Stimulated activated CD4-positive, alpha-beta T cell treated with anti-CD3 and anti-CD28 coated beads, Interleukin-2, amount 100 ng/mL, for 4 hours (primary cell): ENCODE data around the gene KDM1B.
"Not testable (repeated sequence)": the region's sequence is repeated elsewhere in the genome, so short reads cannot be mapped to it uniquely, and the experiment has no call there.

Experiments used
- DNase-seq: peaks from one replicate; pipeline ENCODE4 v3.0.0-alpha.2; 2020; ENCODE audit warnings: low read depth

KDM1B gene

DNA sequence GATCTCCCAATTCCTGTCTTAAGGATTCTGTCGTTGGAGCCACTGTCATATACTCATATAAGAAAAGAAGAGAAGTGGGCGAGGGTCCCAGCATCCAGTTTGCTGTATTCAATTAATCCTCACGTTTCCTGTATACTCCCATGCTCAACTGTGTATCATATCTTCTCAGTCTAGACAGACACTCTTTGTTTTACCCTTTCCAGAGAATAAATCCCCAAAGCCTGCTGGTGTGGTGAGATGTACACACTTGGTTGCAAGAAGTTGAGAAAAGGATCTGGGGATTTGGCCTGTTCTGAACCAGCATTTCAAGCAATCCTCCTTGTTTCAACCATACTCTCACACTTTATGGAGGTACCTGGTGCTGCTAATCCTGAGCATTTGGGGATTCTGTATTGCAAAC lies 3.4 kb upstream of the KDM1B start:
- no peak for DNase-seq

DNA sequence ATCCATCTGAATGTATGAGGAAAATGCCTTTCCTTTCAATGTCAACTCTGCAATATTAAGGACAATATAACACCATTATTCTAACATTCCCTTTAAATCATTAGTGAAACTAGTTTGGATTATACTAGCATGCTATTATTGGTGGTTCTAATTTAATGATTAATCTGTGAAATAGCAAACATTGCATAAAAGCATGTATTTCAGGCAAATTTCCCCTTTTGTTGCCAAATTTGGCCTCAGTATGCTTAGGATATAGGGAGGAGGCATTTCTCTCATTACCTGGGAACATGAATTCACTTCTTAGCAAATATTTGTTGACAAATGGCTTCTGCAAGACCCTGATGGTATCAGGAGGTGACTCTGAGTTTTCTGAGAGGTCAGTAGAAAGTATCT lies 1.9 kb upstream of the KDM1B start:
- DNase-seq, result no peak

DNA sequence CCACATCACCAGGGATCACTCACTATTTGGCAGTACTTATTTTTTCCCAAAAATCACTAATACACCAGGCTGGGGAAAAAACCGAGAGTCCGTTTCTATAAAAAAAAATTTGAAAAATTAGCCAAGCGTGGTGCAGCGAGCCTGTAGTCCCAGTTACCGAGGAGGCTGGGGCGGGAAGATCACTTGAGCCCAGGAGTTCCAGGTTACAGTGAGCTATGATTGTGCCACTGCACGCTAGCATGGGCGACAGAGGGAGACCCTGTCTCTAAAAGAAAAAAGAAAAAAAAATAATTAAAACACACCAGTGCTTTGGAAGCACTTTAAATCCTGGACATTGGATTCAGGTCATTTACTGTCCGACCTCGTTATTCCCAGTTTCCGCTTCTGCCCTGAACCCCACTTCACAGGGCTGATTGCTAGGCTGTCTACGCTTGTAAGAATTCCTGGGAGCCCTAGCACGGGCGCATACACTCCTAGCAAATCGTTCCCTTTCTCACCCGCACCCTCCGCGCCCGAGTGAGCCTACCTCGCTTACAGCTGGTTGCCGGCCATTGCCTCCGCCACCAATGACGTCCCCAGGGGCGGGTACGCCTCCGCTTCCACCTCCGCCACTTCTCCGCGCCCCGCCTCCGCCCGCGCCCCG lies 594 bp upstream of the KDM1B start, which contains the start of gene TPMT:
TPMT (minus strand) TSS at position 571 of the 643 bp plus-strand sequence. CDS start 5,950 bp downstream, outside the sequence.
- no peak for DNase-seq

DNA sequence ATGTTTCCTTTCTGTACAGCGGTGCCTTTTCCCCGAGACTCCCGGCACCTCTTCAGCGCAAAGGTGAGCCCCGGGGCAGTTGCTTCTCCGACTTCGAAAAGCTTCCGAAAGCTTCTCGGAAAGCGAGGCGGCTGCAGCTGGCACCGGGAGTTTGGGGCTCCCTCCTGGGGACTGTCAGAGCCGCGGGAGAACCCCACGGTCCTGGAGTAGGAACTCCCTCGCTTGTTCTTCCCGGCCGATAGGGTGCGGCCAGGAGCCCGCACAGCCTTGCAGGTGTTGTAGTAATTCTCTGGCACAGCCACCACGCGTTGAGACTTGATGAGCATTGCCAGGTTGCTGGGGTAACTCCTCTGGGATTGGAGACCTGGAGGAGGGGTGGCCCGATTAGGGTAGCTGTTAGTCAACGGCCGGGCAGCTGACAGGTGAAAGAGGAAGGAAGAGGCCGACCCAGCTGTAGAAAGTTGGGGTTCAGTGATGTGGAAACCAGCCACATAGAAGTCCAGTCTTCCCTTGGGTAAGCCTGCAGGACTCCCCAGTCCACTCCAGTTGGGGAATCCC lies 721 bp downstream of the KDM1B start:
- peak; percentile 16 for DNase-seq

DNA sequence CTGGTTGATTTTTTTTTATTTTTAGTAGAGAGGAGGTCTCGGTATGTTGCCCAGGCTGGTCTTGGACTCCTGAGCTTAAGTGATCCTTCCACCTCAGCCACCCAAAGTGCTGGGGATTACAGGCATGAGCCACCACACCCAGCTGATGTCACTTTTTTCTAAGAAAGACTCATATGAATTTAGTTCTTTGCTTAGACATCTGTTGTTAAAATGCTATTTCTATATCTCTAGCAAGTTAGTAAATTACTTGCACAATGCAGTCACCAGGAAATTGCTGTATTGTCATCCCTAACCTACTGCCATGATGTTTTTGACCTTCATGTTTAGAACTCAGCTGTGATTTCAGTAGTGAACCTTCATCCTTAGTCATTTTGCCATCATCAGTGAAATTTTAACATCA lies 5.7 kb downstream of the KDM1B start:
- no peak for DNase-seq

DNA sequence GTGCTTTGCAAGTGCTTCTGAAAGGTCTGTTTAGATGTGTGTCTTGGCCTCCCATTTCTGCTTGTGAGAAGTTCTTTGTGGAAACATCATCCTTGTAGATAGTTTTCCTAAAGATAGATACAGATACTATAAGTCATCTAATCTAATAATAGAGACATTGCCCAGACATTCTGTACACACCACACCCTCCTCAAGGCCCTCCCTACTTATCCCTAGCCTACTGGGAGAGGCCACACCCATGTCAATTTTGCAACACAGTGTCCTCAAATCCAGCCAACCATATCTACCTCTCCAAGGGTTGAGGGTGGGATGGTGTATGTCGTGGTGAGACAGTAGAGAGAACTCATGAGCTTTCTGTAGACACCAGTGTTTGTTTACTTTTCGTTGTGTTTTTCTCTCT lies 6.2 kb downstream of the KDM1B start:
- no peak for DNase-seq

DNA sequence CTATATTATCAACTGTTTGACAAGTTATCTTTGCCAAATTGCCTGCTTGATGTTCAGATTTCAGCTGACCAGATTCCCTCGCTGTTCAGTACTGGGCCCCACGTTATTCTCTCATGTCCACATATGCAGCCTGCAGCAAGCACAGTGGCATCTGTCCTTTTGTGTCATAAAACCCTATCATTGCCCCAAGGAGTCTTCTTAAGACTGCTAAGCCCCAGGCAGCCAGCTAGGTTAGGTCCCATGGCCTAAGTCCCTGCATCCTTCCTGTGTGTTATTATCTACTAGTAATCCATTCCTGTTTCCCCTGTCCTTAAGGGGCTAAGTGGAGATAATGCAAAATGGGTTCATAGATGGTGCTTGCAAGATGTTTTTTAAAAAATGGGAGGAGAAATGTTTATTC lies 7.2 kb downstream of the KDM1B start:
- no peak for DNase-seq

DNA sequence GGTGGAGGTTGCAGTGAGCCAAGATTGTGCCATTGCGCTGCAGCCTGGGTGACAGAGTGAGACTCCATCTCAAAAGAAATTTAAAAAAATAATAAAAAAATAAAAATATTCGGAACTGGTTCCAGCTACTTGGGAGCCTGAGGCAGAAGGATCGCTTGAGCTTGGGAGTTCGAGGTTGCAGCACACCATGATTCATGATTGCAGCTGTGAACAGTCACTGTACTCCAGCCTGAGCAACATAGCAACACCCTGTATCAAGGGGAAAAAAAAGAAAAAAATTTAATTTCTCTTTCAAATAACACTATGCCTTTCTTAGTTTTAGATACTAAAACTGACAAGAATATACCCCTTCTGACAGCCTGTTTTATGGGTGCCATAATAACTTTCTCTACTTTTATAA lies 10.5 kb downstream of the KDM1B start:
- DNase-seq, result no peak

DNA sequence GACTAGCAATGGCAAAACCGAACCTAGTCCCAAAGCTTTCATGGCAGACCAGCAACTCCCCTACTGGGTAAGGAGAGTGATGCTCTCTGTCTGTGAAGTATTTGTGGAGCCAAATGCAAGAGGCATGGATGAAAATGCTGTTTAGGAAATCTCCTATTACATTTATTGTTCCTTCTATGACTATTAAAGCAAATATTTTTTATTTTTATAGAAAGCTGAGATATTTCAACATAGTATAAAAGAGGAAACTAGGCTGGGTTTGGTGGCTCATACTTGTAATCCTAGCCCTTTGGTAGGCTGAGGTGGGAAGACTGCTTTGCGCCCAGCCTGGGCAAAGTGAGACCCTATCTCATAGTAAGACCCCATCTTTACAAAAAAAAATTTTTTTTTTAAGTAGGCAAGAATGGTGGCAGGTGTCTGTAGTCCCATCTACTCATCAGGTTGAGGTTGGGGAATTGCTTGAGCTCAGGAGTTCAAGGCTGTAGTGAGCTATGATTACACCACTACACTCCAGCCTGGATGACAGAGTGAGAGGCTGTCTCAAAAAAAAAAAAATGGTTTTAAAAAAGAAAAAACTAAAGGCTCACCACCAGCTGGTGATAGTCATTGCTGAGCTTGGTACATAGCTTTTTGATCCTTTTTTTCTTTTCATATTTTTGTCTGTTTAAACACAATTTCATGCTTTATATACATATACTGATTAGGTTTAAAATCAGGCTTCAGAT lies 11.3 kb downstream of the KDM1B start:
- no peak for DNase-seq

DNA sequence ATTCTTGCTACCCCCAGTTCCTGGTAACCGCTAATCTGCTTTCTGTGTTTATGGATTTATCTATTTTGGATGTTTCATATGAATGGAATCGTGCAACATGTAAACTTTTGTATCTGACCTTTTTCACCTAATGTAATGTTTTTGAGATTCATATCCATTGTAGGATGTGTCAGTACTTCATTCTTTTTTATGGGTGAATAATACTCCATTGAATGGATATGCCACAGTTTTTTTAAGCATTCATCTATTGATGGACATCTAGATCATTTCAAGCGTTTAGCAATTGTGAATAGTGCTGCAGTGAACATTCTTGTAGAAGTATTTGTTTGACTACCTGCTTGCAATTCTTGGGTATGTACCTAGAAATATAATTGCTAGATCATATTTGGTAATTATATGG lies 13.0 kb downstream of the KDM1B start:
- DNase-seq, result no peak

DNA sequence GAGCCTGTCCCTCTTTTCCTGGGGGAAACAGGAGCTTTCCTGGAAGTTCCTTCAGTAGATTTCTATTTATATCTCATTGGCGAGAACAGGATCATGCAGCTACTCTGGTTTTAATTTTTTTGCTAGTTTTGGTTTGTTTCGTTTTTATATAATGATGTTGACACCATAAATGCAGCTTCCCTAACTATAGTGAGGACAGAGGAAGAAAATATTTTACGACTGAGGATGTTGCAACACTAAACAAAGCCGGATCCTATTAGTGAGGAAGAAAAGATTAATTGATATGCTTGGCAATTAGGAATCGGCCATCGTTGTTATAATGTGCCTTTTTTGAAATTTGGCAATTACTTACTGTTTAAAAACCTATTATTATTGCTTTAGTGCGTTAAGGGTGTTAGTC lies 16.6 kb downstream of the KDM1B start:
- no peak for DNase-seq

DNA sequence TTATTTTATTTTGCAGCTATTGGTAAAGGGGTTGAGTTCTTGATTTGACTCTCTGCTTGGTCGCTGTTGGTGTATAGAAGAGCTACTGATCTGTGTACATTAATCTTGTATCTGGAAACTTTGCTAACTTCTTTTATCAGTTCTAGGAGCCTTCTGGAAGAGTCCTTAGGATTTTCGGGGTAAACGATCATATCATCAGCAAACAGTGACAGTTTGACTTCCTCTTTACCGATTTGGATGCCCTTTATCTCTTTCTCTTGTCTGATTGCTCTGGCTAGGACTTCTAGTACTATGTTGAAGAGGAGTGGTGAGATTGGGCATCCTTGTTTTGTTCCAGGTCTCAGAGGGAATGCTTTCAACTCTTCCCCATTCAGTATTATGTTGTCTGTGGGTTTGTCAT lies 21.0 kb downstream of the KDM1B start:
- DNase-seq, result not testable (repeated sequence)

DNA sequence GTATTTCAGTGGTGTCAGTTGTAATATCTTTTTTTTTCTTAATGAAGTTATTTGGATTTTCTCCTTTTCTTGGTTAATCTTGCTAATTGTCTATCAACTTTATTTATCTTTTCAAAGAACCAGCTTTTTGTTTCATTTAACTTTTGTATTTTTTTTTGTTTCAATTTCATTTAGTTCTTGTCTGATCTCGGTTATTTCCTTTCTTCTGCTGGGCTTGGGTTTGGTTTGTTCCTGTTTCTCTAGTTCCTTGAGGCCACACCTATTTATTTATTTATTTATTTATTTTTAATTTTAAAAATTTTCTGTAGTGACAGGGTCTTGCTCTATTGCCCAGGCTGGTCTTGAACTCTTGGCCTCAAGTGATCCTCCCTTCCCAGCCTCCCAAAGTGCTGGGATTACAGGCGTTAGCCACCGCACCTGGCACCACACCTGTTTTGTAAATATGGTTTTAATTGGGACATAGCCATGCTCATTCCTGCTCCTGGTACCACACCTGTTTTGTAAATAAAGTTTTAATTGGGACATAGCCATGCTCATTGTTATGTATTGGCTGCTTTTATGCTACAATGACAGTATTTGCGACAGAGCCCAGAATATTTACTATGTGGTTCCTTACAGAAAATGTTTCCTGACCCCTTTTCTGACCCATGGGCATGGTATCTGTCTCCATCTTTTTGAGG lies 22.2 kb downstream of the KDM1B start:
- DNase-seq, result no peak

DNA sequence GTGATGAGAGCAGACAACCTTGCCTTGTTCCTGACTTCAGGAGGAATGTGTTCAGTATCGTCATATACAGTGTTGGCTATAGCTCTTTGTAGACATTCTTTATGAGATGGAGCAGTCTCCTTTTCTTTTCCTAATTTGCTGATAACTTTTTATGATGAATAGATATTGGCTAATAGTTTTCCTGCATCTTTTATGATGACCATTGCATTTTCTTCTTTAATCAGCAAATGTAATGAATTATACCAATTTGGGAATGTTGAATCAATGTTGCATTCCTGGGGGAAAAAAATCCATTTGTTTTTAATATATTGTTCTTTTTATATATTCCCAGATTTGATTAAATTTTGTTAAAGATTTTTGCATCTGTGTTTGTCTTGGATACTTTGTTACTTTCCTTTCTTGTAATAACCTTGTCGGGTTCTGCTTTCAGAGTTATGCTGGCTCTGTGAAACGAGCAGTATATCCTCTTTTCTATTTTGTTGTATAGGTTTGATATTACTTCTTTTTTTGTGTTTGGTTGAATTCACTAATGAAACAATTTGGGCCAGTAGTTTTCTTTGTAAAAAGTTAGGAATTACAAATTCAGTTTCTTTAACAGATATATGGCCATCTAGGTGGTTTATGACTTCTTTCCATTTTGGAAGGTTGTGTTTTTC lies 23.9 kb downstream of the KDM1B start:
- no peak for DNase-seq

DNA sequence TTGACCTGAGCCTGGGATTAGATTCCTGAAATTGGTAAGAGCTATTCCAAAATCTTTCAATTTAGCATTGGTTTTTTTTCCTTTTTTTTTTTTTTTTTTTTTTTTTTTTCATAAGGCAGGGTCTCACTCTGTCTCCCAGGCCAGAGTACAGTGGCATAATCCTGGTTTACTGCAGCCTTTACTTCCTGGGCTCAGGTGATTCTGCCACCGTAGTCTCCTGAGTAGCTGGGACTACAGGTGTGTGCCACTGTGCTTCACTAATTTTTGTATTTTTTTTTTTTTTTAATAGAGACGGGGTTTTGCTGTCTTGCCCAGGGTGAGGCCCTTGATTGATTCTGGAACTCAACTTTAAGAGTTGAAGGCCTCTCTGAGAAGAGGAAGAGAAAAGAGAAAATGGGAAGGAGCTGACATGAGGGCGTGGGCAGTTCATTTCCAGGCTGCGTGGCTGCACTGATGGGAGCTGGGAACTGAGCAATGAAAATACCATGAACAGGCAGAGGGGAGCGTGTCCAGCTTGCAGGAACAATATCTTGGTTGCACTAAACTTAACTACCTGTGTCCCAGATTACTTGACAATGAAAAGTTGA lies 24.6 kb downstream of the KDM1B start:
- no peak for DNase-seq

DNA sequence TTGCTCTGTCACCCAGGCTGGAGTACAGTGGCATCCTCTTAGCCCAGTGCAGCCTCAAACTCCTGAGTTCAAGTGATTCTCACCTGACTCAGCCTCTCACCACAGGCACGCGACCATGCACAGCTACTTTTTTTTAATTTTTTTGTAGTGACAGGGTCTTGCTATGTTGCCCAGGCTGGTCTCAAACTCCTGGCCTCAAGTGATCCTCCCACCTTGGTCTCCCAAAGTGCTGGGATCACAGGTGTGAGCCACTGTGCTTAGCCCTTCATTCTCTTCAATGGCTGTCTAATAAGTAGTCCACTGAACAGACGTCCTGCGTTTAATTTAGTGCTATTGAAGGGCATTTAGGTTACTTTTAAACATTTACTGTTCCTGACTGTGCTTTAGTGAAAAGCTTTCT lies 27.3 kb downstream of the KDM1B start:
- DNase-seq, result no peak

DNA sequence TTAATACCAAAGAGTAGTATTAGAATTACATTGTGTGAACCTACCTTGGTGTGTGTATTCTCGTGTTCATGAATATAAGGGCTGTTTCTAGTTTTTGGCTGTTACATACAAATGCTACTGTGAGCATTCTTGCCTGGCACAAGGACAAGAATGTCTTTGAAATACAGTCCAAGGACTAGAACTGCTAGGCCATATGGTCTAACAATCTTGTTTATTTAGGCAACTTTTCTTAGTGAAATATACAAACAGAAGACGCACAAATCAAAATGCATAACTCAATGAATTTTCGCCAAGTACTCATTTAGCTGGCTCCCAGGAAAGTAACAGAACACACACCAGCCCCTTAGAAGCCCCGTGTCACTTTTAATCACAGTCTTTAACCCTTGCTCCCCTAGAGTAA lies 28.5 kb downstream of the KDM1B start:
- DNase-seq, result no peak

DNA sequence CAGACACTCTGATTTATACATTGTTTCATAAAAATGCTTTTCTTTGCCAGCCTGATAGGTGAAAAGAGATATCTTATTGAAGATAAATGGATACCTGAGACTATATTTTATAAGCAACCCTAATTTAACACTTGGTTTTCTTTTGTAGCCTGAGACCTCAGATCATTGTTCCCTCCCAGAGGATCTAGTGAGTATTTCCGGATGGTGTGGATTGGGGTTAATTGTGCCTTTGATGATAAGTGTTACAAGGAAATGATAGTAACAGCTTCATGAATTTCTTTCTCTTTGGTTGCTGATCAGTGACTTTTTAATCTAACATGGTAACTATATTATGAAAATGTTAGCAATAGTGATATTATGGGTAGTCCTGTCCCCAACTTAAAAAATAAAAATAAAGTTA lies 30.4 kb downstream of the KDM1B start:
- no peak for DNase-seq

DNA sequence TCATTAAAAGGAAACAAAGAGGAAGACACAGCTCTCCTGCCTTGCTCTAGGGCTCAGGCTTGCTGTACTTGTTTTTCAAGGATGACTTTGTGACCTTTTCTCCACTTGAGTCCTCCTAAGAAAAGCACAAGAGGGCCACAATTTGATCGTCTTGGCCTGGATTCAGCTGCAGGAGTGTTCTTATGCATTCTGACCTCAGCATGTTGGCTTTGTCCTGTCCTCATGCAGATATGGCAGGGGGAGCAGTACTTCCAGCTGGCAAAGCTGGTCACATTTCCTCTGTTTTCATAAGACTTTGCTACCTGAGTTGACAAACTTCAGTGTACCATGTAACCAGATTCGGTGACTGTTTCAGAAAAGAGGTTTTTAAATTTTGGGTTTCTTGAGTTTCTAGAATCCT lies 30.8 kb downstream of the KDM1B start:
- DNase-seq, result no peak

DNA sequence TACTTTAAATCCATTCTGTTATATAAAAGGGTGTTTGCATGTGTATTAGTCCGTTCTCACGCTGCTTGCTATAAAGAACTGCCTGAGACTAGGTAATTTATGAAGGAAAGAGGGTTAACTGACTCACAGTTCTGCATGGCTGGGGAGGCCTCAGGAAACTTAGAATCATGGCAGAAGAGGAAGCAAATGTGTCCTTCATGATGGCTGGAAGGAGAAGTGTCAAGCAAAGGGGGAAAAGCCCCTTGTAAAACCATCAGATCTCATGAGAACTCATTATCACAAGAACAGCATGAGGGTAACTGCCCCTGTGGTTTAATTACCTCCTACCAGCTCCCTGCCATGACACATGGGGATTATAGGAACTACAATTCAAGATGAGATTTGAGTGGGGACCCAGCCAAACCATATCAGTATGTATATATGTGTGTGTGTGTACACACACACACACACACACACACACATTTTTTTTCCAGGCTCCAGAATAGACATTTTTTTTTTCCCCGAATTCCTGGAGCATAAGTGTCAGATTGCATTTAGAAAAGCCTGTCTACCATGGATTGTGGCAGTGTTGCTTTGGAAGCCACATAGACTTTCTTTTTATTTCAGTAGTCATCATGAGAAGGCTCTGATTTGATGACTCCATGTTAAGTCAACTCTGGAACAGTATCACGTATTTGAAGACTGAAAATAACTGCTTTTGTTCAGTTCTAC lies 31.5 kb downstream of the KDM1B start:
- DNase-seq, result no peak

DNA sequence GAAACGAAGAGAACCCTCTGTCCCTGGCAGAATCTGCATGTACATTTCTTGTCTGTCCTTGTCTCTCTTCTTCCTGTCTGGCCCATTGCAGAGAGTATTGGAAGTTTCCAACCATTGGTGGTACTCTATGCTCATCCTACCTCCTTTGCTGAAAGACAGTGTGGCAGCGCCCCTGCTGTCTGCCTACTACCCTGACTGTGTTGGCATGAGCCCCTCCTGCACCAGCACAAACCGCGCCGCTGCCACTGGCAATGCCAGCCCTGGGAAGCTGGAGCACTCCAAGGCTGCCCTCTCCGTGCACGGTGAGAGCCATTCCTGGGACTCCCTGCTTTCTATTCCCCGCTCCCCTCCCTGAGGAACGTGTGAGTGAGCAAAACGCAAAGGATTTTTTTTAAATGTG lies 32.5 kb downstream of the KDM1B start:
- no peak for DNase-seq

DNA sequence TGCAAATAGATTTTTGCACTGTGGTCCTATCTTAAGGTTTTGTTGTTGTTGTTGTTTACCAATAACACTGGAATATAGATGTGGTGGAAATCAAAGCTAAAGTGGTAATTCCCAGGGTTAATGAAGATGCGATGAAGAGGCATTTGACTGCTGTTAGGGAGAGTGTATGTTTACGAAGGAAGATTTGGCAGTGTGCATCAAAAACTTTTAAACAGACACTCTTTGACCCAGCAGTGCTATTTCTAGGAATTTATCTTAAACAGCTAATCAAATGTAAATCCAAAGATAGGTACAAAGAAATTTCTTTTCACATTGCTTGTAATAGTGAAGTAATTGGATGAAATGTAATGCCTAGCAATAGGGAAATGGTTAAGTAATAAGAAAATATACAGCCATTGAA lies 34.0 kb downstream of the KDM1B start:
- DNase-seq, result no peak
